OCI-LY1 (cell line): ENCODE measurements around the gene CBLL1.

Experiments
- H2AFZ ChIP-seq: fragments of 200-600 bp; sonication (generic), shearing (Covaris generic); 2 replicates; pipeline ENCODE4 v1.6.0; 2014; ENCODE audit warnings: antibody characterized with exemption, mild to moderate bottlenecking, low read length
- H3F3A ChIP-seq: fragments of 200-600 bp; sonication (generic), shearing (Covaris generic); 2 replicates; pipeline ENCODE4 v1.6.0; 2014; ENCODE audit warnings: mild to moderate bottlenecking, antibody characterized with exemption, low read length, moderate library complexity; ENCODE audit not compliant: insufficient read depth
- H3K27ac ChIP-seq: fragments of 200-600 bp; sonication (generic); 2 replicates; pipeline ENCODE4 v1.5.1; 2014; ENCODE audit warnings: low read length, mixed run types, mild to moderate bottlenecking, low read depth; ENCODE audit not compliant: poor library complexity, severe bottlenecking
- H3K27me3 ChIP-seq: fragments of 200-600 bp; sonication (generic); 2 replicates; pipeline ENCODE4 v1.6.0; 2014; ENCODE audit warnings: antibody characterized with exemption, mild to moderate bottlenecking, low read length, moderate library complexity; ENCODE audit not compliant: insufficient read depth
- H3K36me3 ChIP-seq: fragments of 200-600 bp; sonication (generic); 2 replicates; pipeline ENCODE4 v1.6.1; 2014; ENCODE audit warnings: mild to moderate bottlenecking, antibody characterized with exemption, low read length, moderate library complexity, mixed read lengths; ENCODE audit not compliant: insufficient read depth
- H3K4me1 ChIP-seq: fragments of 200-600 bp; sonication (generic); 2 replicates; pipeline ENCODE4 v1.5.1; 2014; ENCODE audit warnings: mild to moderate bottlenecking, low read length, moderate library complexity; ENCODE audit not compliant: insufficient read depth, severe bottlenecking
- H3K4me2 ChIP-seq: fragments of 200-600 bp; sonication (generic), shearing (Covaris generic); 2 replicates; pipeline ENCODE4 v1.6.1; 2014; ENCODE audit warnings: low read length
- H3K4me3 ChIP-seq: fragments of 200-600 bp; sonication (generic); 2 replicates; pipeline ENCODE4 v1.5.1; 2014; ENCODE audit warnings: low read length, low read depth, mild to moderate bottlenecking, mixed read lengths; ENCODE audit not compliant: poor library complexity, severe bottlenecking
- H3K79me2 ChIP-seq: fragments of 200-600 bp; shearing (Covaris generic); 2 replicates; pipeline ENCODE4 v1.6.1; 2016; ENCODE audit warnings: mixed run types, low read length, mixed read lengths; ENCODE audit not compliant: insufficient read depth
- H3K9ac ChIP-seq: fragments of 200-600 bp; sonication (generic), shearing (Covaris generic); 2 replicates; pipeline ENCODE4 v1.6.1; 2014; ENCODE audit warnings: mild to moderate bottlenecking, low read length, mixed read lengths
- H3K9me2 ChIP-seq: fragments of 200-600 bp; sonication (generic), shearing (Covaris generic); 2 replicates; pipeline ENCODE4 v1.6.1; 2014; ENCODE audit warnings: low read depth, mild to moderate bottlenecking, low read length, mixed read lengths
- H3K9me3 ChIP-seq: fragments of 200-600 bp; shearing (Covaris generic); 2 replicates; pipeline ENCODE4 v1.6.1; 2014; ENCODE audit warnings: low read length, mixed read lengths
- H4K20me1 ChIP-seq: fragments of 200-600 bp; sonication (generic), shearing (Covaris generic); 2 replicates; pipeline ENCODE4 v1.6.0; 2016; ENCODE audit warnings: mild to moderate bottlenecking, low read length; ENCODE audit not compliant: insufficient read depth
- CTCF ChIP-seq: fragments of 200-600 bp; sonication (generic), shearing (Covaris generic); IDR thresholded peaks from 2 replicates; pipeline ENCODE4 v1.5.1; 2017; ENCODE audit warnings: mild to moderate bottlenecking, antibody characterized with exemption, low read length, moderate library complexity, mixed read lengths
- EZH2 ChIP-seq: fragments of 200-600 bp; sonication (generic), shearing (Covaris generic); IDR thresholded peaks from 2 replicates; pipeline ENCODE4 v1.8.0; 2017; ENCODE audit warnings: borderline replicate concordance, mixed run types, mild to moderate bottlenecking, antibody characterized with exemption, low read length, moderate library complexity, mixed read lengths

CBLL1 gene

GRCh38 chr7:107758667-107759066 is 14.7 kb downstream of the CBLL1 start:
- H3K4me2 ChIP-seq, result no peak overlapping the region
- no peak overlapping the region for H2AFZ ChIP-seq
- no peak overlapping the region for H3K4me3 ChIP-seq
- no peaks in the 10 kb centered on the region for H3K79me2 ChIP-seq
- H3K27ac ChIP-seq, result no peak overlapping the region
- no peaks in the 10 kb centered on the region for H3K4me1 ChIP-seq
- no peaks in the 10 kb centered on the region for H3K9me2 ChIP-seq
- no peak overlapping the region for H3K9ac ChIP-seq
- peaks cover 70% of the 10 kb centered on the region for H3K36me3 ChIP-seq
- H3K27me3 ChIP-seq, result no peaks in the 10 kb centered on the region
- H3K9me3 ChIP-seq, result no peaks in the 10 kb centered on the region
- no peaks in the 10 kb centered on the region; the same call in 1 of the 2 replicates for H3F3A ChIP-seq
- no peak for TF ChIP-seq CTCF
- TF ChIP-seq EZH2, result no peak
- no peaks in the 10 kb centered on the region for H4K20me1 ChIP-seq

GRCh38 chr7:107767391-107767790 is 23.4 kb downstream of the CBLL1 start:
- TF ChIP-seq CTCF (no peak), EZH2 (no peak)
- no peaks in the 10 kb centered on the region for H3K9me3 ChIP-seq
- H4K20me1 ChIP-seq, result no peaks in the 10 kb centered on the region
- no peak overlapping the region for H3K27ac ChIP-seq
- no peaks in the 10 kb centered on the region for H3K27me3 ChIP-seq
- no peaks in the 10 kb centered on the region for H3K79me2 ChIP-seq
- no peaks in the 10 kb centered on the region for H3K4me1 ChIP-seq
- H3K9me2 ChIP-seq, result no peaks in the 10 kb centered on the region
- H3K4me2 ChIP-seq, result no peak overlapping the region
- H3F3A ChIP-seq, result no peaks in the 10 kb centered on the region; the same call in 1 of the 2 replicates
- H3K9ac ChIP-seq, result no peak overlapping the region
- no peak overlapping the region for H2AFZ ChIP-seq
- H3K4me3 ChIP-seq, result no peak overlapping the region
- no peaks in the 10 kb centered on the region for H3K36me3 ChIP-seq

- H3F3A ChIP-seq, result no peaks in the 10 kb centered on the region
- no peak overlapping the region for H3K27ac ChIP-seq
- H3K4me3 ChIP-seq, result no peak overlapping the region
- no peaks in the 10 kb centered on the region for H3K79me2 ChIP-seq
- H3K4me2 ChIP-seq, result no peak overlapping the region
- no peaks in the 10 kb centered on the region for H3K9me3 ChIP-seq
- no peaks in the 10 kb centered on the region for H3K36me3 ChIP-seq
- H4K20me1 ChIP-seq, result no peaks in the 10 kb centered on the region
- no peaks in the 10 kb centered on the region for H3K4me1 ChIP-seq
- no peak overlapping the region for H2AFZ ChIP-seq
- no peaks in the 10 kb centered on the region for H3K9me2 ChIP-seq
- no peaks in the 10 kb centered on the region for H3K27me3 ChIP-seq
- H3K9ac ChIP-seq, result no peak overlapping the region
- TF ChIP-seq CTCF (no peak), EZH2 (no peak)
Measured at GRCh38 chr7:107768263-107768662, 24.3 kb downstream of the CBLL1 start.
